GM12801 (cell line): ENCODE measurements around the gene MTF2.

Experiments
- TF ChIP-seq, protein P1 (sequence below): IDR thresholded peaks from one replicate; pipeline ENCODE4 v1.5.1; 2011; ENCODE audit warnings: control low read depth; ENCODE audit not compliant: insufficient read length; ENCODE audit errors: extremely low read depth

Gene MTF2

DNA sequence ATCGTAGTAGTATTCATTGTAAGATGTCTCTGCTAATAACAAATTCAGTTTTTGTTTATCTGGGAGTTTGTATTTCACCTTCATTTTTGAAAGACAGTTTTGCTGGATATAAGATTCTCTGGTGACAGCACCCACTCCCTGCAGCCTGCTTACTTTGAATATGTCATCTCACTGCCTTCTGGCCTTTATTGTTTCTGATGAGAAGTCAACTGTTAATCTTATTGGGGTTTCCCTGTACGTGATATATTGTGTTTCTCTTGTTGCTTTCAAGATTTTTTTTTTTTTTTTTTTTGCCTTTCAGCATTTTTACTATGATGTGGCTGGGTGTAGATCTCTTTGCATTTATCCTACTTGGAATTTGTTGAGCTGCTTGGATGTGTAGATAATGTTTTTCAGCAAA, 29.3 kb downstream of the MTF2 start:
- TF ChIP-seq, protein P1, sequence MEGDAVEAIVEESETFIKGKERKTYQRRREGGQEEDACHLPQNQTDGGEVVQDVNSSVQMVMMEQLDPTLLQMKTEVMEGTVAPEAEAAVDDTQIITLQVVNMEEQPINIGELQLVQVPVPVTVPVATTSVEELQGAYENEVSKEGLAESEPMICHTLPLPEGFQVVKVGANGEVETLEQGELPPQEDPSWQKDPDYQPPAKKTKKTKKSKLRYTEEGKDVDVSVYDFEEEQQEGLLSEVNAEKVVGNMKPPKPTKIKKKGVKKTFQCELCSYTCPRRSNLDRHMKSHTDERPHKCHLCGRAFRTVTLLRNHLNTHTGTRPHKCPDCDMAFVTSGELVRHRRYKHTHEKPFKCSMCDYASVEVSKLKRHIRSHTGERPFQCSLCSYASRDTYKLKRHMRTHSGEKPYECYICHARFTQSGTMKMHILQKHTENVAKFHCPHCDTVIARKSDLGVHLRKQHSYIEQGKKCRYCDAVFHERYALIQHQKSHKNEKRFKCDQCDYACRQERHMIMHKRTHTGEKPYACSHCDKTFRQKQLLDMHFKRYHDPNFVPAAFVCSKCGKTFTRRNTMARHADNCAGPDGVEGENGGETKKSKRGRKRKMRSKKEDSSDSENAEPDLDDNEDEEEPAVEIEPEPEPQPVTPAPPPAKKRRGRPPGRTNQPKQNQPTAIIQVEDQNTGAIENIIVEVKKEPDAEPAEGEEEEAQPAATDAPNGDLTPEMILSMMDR, result no peak

DNA sequence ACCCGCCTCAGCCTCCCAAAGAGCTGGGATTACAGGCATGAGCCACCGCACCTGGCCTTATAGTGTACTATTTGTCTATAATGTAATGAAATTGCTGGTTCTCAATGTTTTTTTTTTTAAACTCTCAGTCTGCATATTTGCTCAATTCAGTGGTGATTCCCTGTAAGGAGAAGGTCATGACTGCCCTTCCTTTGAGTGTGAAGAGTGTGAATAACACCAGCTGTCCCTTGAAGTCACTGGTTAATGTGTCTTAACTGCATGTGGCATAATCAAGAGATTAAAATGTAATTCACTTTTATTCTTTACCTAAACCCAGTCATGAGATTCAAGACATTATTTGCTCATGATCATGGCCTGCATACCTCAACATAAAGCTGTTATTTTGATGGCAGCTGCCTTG, 30.5 kb downstream of the MTF2 start:
- TF ChIP-seq, protein P1, result no peak

DNA sequence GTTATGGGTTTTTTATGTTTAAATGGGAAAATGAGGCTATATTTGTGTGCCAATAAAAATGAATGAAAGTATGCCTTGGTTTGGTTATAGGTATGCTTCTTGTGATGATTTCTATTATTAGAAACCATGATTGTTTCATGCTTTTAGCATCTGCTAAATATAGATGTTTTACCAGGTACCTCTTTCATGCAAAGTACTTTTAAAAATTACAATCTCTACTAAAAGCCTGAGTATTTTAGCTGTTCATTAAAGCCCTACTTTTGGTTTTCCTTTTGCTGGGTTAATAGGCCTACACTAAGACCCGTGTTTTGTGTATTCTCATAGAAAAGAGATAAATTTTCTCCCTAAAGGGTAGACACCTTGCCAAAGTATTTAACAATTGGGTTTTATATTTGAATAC, 32.0 kb downstream of the MTF2 start:
- TF ChIP-seq, protein P1, result no peak

DNA sequence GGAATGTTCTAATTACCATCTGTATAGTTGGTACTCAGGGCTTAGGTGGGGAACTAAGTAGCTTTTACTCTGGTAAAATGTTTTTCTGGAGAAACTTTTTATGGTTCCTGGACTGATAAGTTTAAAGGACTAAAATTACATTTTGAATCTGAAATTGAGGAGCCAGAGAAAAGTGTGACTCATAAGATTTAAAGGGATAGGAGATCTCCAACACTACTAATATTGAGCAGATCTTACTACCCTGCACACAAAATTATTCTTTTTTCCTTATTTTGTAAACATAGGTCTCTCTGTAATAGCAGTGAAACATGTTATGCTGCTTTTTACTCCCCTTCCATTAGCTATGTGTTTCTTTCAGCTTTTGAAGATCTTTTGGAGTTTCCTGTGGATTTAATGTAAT, 32.5 kb downstream of the MTF2 start:
- TF ChIP-seq, protein P1, result no peak

DNA sequence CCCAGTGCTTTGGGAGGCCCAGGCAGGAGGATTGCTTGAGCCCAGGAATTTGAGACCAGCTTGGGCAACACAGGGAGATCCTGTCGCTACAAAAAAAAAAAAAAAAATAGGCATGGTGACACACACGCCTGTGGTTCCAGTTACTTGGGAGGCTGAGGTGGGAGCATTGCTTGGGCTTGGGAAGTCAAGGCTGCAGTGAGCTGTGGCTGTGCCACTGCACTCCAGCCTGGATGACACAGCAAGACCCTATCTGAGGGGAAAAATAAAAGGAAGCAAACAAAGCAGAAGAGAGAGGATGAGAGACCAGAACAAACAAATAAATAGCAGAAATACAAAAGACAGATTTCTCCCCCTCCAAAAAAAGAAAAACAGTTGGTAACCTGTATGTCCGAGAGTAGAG, 34.0 kb downstream of the MTF2 start:
- TF ChIP-seq, protein P1, result no peak

DNA sequence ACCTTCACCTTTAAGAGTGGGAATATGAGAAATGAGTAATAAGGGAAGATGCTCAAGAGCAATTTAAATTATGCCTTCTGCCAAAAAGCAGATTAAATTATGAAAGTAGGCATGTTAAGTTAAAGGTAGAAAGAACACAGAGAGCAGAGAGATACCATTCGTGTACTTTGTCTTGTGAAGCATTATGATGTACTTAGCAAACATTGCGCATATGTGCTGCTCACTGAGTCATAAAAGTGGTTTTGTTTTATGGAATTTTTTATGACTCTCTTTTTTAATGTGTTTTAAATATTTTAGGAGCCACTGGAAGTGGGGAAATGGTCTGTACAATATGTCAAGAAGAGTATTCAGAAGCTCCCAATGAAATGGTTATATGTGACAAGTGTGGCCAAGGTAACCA, 35.3 kb downstream of the MTF2 start:
- TF ChIP-seq, protein P1, result no peak

DNA sequence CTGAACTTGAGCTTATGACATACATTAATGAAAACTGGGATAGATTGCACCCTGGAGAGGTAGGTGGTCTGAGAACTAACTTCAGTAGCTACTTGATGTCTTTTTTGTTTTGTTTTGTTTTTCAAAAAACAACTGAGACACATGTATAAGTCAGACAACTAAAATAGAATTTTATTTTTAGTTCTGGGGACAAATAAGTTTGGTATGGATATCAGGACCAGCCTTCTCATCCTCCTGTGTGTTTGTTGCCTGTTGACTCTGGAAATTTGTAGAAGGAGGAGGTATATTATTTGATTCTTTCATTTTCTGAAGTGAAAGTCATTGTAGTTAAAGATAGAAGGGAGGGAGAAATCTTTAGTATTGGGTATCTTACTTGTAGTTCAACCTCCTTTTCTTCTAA, 41.5 kb downstream of the MTF2 start:
- TF ChIP-seq, protein P1, result no peak
